ENCODE data around the gene MXI1.

The MXI1 gene

DNA sequence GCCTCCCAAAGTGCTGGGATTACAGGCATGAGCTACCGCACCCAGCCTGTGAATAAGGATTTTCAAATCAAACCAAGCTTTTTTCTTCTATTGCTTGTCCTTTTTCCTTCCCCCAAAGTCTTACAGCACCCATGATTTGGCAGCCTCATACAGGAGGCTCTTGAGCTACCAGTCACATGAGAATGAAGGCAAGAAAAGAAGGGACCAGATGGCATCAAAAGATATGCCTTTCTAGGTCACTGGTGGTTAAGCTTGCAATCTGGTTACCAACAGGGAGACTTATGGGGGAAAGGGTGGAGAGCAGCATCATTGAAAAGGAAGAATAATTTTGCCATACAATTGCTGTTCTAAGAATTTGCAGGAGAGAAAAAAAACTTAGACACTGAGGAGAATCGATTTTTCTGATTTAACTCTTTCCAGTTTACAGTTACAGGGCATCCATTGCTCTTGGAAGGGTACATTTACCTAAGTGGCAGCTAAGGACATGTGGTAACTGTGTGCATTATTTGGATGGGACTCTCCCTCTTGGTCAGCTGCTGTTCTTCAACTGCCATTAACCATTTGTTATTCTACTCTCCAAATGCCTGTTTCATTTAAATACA lies 67.8 kb downstream of the MXI1 start:
- no peak for DNase-seq (ENCODE audit: low read depth)

DNA sequence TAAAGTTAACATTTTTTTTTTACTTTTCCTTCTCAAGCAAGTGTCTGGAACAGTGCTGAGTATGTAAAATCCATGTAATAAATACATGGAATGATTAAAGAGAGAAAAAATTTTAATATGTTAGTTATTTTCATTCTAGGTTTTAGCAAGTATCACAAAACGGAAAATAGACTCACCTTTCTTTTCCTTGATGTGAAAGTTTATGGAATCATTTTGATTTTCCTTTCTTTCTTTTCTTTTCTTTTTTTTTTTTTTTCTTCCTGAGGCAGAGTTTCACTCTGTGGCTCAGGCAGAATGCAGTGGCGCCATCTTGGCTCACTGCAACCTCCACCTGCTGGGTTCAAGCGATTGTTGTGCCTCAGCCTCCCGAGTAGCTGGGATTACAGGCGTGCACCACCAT lies 69.2 kb downstream of the MXI1 start:
- DNase-seq (ENCODE audit: low read depth): no peak

- DNase-seq (ENCODE audit: low read depth): no peak
Measured at GRCh38 chr10:110277591-110277990, 70.2 kb downstream of the MXI1 start.

DNA sequence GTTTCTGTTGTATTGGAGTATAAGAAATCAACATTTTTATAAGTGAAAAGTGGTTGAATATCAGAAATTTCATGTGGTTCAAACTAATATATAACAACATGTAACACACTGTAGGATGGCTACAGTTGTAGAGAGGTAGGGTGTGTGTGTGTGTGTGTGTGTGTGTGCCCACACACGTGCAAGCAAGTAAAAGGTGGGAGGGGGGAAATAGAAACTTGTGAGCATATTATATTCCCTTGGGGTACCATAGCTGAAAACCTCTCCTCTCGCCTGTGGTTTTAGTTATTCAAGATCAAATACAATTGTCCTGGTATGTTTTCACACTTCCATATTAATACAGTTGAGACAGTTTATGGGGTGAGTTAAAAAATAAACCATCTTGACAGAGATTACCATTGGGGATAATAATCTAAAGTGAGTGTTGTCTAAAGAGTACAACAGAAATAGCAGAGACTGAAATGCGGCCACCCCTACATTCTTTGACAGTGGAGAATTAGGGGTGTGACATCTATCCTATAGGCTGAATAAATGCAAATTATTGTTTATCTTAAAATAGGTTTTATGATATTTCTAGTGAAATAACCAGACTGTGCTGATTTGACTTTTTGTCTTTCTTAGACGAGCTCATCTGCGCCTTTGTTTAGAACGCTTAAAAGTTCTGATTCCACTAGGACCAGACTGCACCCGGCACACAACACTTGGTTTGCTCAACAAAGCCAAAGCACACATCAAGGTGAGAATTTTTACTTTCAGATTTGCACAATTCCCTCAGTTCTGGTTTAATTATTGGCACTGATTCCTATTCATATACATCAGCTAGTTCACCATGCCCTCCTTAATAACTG lies 71.4 kb downstream of the MXI1 start:
- DNase-seq (ENCODE audit: low read depth): no peak

- DNase-seq (ENCODE audit: low read depth): peak; percentile 24
Measured at GRCh38 chr10:110279407-110279986, 72.1 kb downstream of the MXI1 start.

DNA sequence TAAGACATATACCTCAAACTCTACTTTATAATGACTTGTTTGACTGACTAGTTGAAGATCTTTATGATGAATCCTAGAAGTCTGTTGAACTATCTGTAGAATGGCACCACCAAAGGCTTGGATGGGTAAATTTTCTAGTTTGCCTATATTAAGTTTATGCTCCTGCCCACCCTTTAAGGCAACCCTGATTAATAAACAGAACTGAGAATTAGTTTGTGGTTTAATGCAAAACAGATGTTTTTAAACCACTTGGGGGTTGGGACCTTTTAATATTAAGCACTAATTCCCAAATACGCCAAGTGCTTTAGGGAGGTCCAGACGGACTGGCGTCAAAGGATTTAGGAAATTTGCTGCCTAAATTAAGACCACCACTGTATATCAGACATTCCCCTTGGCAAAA lies 76.9 kb downstream of the MXI1 start:
- DNase-seq (ENCODE audit: low read depth): no peak

GRCh38 chr10:110285501-110285900 lies 78.1 kb downstream of the MXI1 start:
- no peak for DNase-seq (ENCODE audit: low read depth)

- no peak for DNase-seq (ENCODE audit: low read depth)
Measured at GRCh38 chr10:110286841-110287240, 79.4 kb downstream of the MXI1 start.

DNA sequence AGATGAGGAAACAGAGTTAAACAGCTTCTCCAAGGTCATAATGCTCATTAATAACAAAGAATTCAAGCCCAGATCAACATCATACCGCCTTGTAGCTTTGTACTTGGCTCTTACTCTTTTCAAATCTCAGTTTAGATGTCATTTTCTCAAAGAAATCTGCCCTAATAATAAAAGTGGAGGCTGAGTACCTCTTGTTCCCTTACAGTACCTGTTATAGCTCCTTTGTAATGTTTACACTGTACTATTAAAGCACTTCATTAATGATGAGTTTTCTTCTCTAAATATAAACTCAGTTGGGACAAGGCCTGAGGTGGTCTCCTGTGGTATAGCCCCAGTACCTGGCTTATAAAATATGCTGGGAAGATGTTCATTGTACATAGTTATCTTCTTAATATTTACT lies 89.6 kb downstream of the MXI1 start:
- DNase-seq (ENCODE audit: low read depth): no peak

DNA sequence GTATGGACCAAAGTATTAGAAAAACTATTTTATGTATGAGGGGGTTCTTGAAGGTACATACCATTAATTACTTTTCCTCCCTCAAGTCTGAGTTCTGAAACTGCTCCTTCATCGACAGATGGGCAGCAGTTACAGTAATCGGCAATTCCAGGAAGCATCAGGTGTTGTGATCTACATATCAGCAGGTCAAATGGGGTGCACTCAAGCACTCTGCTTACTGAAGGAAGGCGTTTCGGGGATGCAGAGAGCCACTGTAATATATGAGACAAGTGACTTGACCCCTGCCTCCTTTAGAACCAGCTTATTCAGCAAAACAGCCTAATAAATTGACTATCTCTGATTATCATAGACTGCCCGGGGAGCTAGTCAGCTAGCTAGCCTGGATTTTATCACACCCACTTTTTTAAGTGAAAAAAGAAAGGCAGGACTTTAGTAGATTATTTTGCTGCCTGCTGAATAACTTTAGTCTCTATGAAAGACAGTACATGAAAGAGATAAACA lies 93.1 kb downstream of the MXI1 start:
- DNase-seq (ENCODE audit: low read depth): no peak

DNA sequence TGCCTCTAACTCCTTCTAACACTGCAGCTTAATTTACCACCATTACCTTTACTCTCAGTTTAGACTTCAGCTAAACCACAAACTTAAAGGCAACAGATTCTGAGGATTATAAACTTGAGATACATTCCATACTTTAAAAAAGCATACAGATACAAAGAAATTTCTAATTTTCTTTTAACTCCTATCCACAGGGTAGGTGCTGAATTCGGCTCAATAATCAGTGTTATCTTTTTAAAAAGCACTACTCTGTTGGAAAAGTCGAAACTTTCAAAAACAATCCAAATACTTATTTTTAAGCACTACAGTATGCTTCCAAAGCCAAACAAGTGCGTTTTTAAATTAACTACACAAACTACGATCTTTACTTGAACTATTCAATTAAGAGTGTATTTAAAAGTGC lies 96.3 kb downstream of the MXI1 start:
- DNase-seq (ENCODE audit: low read depth): no peak

DNA sequence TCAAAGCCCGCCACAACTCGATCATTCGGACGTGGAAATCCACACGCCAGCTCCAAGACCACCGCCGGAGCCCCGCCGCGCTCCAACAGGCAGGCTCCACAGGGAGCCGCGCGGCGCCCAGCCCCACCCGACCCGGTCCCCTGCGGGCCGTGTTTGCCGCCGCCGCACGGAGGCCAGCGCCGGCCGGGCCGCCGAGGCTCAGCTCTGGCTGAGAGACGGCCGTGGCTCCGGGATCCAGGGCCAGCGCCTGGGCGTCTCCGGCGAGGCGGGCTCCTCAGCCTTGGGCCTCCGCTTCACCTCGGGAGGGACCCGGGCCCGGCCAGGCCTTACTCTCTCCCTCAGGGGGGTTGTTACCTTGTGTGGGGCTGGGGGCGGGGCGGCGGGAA lies 97.0 kb downstream of the MXI1 start:
- DNase-seq (ENCODE audit: low read depth): no peak

DNA sequence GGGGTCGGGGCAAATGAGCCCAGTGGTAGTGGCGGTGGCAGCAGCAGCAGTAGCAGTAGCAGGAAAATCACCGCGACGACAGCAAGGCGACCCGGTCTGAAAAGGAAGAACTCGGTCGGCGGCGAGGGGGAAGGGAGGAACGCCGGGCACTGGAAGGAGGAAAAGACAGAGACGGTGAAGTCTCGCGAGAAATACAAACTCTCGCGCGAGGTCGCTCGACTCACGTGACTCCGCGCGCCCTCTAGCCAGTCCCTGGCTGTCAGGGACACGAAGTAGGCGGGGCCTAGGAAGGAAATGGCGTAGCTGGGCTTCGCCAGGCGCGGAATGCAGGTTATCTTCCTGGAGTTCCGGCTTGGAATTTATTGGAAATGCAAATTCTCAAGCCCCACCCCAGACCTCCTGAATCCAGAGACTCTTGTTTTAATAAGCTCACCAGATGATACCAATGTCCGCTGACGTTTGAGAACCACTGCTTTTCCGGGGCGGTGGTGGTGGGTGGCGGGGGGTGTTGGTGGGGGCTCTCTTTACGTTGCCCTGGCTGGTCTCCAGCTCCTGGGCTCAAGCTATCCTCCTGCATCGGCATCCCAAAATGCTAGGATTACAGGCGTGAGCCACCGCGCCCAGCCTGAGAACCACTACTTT lies 97.5 kb downstream of the MXI1 start, which contains the start of gene SMNDC1:
Gene SMNDC1 (minus strand): TSS at position 141 of the 642 bp plus-strand sequence. CDS start 1,333 bp downstream, outside the sequence.
- peak; percentile 90 for DNase-seq (ENCODE audit: low read depth)

GRCh38 chr10:110305767-110306451 lies 98.5 kb downstream of the MXI1 start:
- peak; percentile 76 for DNase-seq (ENCODE audit: low read depth)

- no peak for DNase-seq (ENCODE audit: low read depth)
Measured at GRCh38 chr10:110306452-110306768, 99.0 kb downstream of the MXI1 start.

DNA sequence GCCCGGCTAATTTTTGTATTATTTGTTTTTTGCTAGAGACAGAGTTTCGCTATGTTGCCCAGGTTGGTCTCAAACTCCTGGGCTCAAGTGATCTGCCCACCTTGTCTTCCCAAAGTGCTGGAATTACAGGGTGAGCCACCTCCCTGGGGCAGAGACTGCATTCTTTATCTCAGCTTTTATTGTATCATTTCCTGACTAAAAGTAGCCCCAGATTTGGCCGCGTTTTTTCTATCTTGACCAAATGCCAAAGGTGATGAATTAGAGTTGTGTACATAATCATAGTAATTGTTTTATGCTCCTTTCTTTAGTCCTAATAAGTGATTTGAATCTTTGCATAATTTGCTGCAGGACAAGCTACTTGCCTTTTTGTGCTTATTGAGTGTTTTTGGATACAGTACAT lies 100.4 kb downstream of the MXI1 start:
- DNase-seq (ENCODE audit: low read depth): no peak

DNA sequence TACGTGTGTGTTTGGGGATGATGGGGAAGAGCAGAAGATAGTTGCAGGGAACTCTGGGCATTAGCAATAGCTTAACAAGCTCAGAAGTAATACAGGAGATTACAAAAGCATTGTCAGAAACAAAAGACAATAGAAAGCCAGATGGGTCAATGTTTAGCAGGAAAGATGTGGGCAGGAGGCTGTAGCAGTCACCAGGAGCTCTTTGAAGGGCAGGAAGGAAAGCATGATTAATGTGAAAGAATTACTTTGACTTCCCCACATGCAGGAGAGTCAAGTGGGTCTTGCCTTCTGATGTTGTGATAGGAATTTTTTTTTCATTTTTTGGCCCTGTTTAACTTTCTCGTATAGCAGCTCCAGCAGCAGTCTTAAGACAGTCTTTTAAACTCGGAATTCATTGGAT lies 103.3 kb downstream of the MXI1 start:
- DNase-seq (ENCODE audit: low read depth): no peak

DNA sequence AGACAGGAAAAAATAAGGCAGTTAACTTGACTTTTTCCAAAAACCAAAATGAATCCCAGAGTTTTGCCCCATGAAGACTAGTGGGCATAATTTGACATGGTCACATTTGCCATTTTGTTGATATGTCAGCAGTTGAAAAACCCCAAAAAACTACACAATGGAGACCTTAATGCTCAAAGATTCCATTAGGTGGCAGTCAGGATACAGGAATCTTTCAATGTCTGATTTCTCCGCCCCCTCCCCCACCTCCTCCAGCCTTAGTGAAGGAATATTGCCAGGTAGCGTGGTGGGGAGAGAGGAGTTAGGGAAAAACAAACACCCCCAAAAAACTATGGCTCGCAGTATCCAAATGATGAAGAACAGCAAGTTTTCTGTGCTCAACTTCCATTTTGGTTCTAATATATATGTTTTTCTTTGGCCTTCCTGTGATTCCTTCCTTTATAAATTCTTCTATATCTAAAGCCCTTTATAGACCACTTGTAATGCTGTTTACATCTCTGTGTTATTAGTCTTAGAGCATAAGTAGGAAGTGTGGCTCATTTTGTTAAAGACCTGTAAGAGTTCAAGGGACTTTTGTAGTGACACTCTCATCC lies 104.0 kb downstream of the MXI1 start:
- DNase-seq (ENCODE audit: low read depth): no peak

- DNase-seq (ENCODE audit: low read depth): no peak
Measured at GRCh38 chr10:110312206-110312605, 104.8 kb downstream of the MXI1 start.

- DNase-seq (ENCODE audit: low read depth): no peak
Measured at GRCh38 chr10:110313674-110314073, 106.3 kb downstream of the MXI1 start.

All from HS-5 (cell line).